RWPE1 (cell line): ENCODE measurements around the gene CEP350.

Experiments used
- CTCF ChIA-PET: fragments of 350-600 bp; sonication (Branson Sonifier 250); formaldehyde crosslinking; extraction: SDS; loops from one replicate; lab custom pipeline; 2021; lab: Yijun Ruan, JAX
- POLR2A ChIA-PET: fragments of 400-600 bp; formaldehyde crosslinking; extraction: SDS; loops from one replicate; lab custom pipeline; 2020; ENCODE audit warnings: antibody characterized with exemption; ENCODE audit not compliant: low non-redundant PET; lab: Yijun Ruan, JAX
- DNase-seq: peaks from one replicate; pipeline ENCODE4 v3.0.0; 2012; ENCODE audit warnings: low spot score
- H3K27ac ChIP-seq: fragments of 450-650 bp; 2 replicates; pipeline ENCODE4 v1.5.1; 2017
- TF ChIP-seq, protein P1 (sequence below): fragments of 450-650 bp; conservative IDR thresholded peaks from 2 replicates; pipeline ENCODE4 v1.5.1; 2017; ENCODE audit warnings: low read depth, mild to moderate bottlenecking

CEP350 gene

DNA sequence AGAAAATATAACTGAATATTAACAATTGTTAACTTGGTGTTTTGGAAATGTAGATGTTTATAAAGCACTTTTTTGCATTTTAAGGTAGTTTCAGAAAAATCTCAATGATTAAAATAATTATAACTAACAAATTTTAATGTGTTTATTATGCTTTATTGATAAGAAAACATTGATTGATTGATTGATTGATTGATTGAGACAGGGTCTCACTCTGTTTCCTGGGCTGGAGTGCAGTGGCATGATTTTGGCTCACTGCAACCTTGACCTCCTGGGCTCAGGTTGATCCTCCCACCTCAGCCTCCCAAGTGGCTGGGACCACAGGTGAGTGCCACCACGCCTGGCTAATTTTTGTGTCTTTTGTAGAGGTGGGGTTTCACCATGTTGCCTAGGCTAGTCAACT lies 106.4 kb downstream of the CEP350 start:
- CTCF ChIA-PET: no interaction called here
- no peak for DNase-seq
- no peak overlapping the region for H3K27ac ChIP-seq
- TF ChIP-seq, protein P1, sequence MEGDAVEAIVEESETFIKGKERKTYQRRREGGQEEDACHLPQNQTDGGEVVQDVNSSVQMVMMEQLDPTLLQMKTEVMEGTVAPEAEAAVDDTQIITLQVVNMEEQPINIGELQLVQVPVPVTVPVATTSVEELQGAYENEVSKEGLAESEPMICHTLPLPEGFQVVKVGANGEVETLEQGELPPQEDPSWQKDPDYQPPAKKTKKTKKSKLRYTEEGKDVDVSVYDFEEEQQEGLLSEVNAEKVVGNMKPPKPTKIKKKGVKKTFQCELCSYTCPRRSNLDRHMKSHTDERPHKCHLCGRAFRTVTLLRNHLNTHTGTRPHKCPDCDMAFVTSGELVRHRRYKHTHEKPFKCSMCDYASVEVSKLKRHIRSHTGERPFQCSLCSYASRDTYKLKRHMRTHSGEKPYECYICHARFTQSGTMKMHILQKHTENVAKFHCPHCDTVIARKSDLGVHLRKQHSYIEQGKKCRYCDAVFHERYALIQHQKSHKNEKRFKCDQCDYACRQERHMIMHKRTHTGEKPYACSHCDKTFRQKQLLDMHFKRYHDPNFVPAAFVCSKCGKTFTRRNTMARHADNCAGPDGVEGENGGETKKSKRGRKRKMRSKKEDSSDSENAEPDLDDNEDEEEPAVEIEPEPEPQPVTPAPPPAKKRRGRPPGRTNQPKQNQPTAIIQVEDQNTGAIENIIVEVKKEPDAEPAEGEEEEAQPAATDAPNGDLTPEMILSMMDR: no peak
- POLR2A ChIA-PET: no interaction called here

DNA sequence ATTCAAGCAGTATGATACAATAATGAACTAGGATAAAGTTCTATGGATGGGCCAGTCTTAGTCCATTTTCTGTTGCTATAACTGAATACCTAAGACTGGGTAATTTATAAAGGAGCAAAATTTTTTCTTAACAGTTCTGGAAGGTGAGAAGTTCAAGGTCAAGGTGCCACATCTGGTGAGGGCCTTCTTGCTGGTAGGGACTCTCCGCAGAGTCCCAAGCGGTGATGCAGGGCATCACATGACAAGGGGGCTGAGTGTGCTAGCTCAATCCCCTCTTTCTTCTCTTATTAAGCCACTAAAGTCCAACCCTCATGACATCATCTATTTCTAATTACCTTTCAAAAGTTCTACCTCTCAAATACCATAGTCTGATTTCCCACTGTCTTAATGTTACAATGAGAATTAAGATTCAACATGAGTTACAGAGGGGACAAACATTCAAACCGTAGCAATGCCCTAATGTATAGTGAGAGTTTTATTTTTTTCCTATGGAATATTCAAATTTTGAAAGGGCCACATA lies 107.9 kb downstream of the CEP350 start:
- POLR2A ChIA-PET: no interaction called here
- TF ChIP-seq, protein P1: no peak

DNA sequence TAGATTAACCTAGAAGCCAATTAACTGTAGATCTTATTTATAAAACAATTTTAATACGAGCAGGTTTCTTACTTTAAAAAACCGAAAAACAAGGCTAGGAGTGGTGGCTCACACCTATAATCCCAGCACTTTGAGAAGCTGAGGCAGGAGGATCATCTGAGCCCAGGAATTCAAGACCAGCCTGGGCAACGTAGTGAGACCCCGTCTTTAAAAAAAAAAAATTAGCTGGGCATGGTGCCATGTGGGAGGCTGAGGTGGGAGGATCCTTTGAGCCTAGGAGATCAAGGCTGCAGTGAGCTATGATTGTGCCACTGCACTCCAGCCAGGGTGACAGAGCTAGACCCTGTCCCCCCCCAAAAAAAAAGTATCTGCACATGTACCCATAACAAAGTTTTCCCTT lies 110.8 kb downstream of the CEP350 start:
- CTCF ChIA-PET: no interaction called here
- TF ChIP-seq, protein P1: no peak
- POLR2A ChIA-PET: no interaction called here
- no peak for DNase-seq
- H3K27ac ChIP-seq: no peak overlapping the region

More for the DNA sequence above, 107.9 kb downstream of the CEP350 start:
- no peak for DNase-seq
- no peak overlapping the region for H3K27ac ChIP-seq
- CTCF ChIA-PET: no interaction called here

DNA sequence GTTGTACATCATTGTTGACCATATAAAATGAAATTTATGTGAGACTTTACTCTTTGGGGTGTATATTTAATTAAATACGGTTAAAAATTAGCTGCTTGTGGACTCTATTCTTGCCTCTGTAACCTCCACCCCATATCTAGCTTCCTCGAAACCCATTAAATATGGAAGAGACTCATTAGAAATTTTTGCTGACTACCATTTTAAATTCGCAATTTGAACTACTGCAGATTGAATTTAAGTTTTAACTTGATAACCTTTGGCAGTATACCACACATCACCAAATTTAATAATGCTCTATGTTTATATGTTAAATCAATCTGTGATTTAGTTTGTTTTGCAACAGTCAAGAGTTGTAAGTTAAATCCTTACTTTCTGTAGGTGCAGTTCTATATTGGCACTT lies 111.5 kb downstream of the CEP350 start:
- TF ChIP-seq, protein P1: no peak
- ChIA-PET CTCF (no interaction called here), POLR2A (no interaction called here)
- no peak for DNase-seq
- H3K27ac ChIP-seq: no peak overlapping the region

DNA sequence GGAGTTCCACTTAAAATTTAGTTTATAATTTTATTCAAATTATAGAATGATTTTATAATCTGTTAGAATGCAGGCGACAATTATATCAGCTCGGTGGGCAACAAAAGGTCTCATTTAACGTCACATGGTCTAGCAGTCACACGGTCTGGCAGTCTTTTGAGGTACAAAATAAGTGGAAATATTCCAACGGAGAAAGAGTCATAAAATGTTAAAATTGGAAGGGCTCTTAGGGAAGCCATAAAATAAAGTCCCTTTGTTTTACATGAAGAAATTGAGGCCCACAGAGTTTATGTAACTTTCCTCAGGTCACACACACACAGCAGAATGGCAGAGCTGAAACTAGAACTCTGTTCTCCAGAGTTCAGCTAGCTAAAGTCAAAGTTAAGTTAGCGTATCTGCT lies 115.7 kb downstream of the CEP350 start:
- no peak overlapping the region for H3K27ac ChIP-seq
- DNase-seq: no peak
- TF ChIP-seq, protein P1: no peak
- CTCF ChIA-PET: no interaction called here
- POLR2A ChIA-PET: interaction anchor here (0.7 kb wide), 1 partner anchor 16 kb away, joined by 6 read pairs; no protein-coding TSS in a partner anchor

DNA sequence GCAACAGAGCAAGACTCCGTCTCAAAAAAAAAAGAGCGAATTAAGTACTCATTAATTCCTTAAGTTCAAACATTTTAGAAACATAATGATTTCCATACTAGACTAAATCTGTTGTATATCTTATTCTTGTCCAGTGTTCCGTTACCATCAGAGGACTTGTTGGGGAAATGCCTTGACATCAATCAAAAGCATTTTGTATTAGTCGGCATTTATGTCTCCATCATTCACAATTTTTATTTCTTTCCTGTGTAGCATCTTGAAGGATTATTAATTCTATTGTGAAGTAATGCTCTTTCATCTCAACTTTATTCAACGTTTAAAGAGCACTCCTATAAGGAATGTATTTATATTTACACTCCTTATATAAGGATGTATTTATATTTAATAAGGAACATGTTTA lies 117.1 kb downstream of the CEP350 start:
- DNase-seq: no peak
- ChIA-PET CTCF (no interaction called here), POLR2A (no interaction called here)
- no peak overlapping the region for H3K27ac ChIP-seq
- TF ChIP-seq, protein P1: no peak
